HEK293 (cell line): ENCODE measurements around the gene CYS1.

Experiments used
- CTCF ChIA-PET: fragments of 350-600 bp; formaldehyde crosslinking; extraction: SDS; loops from one replicate; lab custom pipeline; 2021; ENCODE audit warnings: antibody characterized with exemption; lab: Yijun Ruan, JAX
- POLR2A ChIA-PET: fragments of 300-600 bp; formaldehyde crosslinking; extraction: SDS; loops from one replicate; lab custom pipeline; 2020; ENCODE audit warnings: antibody characterized with exemption, inconsistent platforms; lab: Yijun Ruan, JAX
- H3K27ac ChIP-seq: fragments of 200-500 bp; sonication (Bioruptor generic); 2 replicates; pipeline ENCODE4 v1.5.1; 2014; ENCODE audit warnings: low read depth, low read length, control low read depth, inconsistent platforms; ENCODE audit errors: extremely low read depth
- H3K36me3 ChIP-seq, 2 experiments: fragments of 200-500 bp in 1 of 2; sonication (Bioruptor generic) in 1 of 2; 1 replicate in 1 of 2; 2 replicates in 1 of 2; pipeline ENCODE4 v1.5.1; 2014 to 2017; ENCODE audit warnings: inconsistent platforms in 2 of 2, low read length in 2 of 2; ENCODE audit not compliant: control insufficient read depth in 2 of 2, insufficient read depth in 1 of 2
- H3K4me1 ChIP-seq: fragments of 200-500 bp; sonication (Bioruptor generic); 2 replicates; pipeline ENCODE4 v1.5.1; 2014; ENCODE audit warnings: mild to moderate bottlenecking, low read length, inconsistent platforms; ENCODE audit not compliant: control insufficient read depth, insufficient read depth
- H3K4me3 ChIP-seq: 2 replicates; pipeline ENCODE4 v1.5.1; 2011; ENCODE audit warnings: low read depth, mild to moderate bottlenecking, control low read depth, low read length, moderate library complexity
- H3K9me3 ChIP-seq: fragments of 200-500 bp; sonication (Bioruptor generic); 2 replicates; pipeline ENCODE4 v1.5.1; 2014; ENCODE audit warnings: low read depth, low read length, inconsistent platforms; ENCODE audit not compliant: control insufficient read depth, insufficient read depth
- BCL6B ChIP-seq: fragments of 450-650 bp; formaldehyde crosslinking; IDR thresholded peaks from 2 replicates; pipeline ENCODE4 v1.5.1; 2017; ENCODE audit warnings: missing biosample characterization, missing genetic modification characterization
- HOXD13 ChIP-seq: sonication (generic); formaldehyde crosslinking; IDR thresholded peaks from 2 replicates; pipeline ENCODE4 v1.8.0; 2022; ENCODE audit warnings: missing genetic modification reagents, borderline replicate concordance
- KLF9 ChIP-seq: fragments of 450-650 bp; formaldehyde crosslinking; IDR thresholded peaks from 2 replicates; pipeline ENCODE4 v1.5.1; 2016; ENCODE audit warnings: missing biosample characterization, missing genetic modification characterization, low read depth
- PATZ1 ChIP-seq: fragments of 450-650 bp; formaldehyde crosslinking; IDR thresholded peaks from 2 replicates; pipeline ENCODE4 v1.5.1; 2016; ENCODE audit warnings: missing biosample characterization, missing genetic modification characterization
- TCF7L2 ChIP-seq: IDR thresholded peaks from 2 replicates; pipeline ENCODE4 v1.6.1; 2011; ENCODE audit warnings: low read depth, mild to moderate bottlenecking, inconsistent platforms, low read length, moderate library complexity, borderline replicate concordance
- WT1 ChIP-seq: fragments of 450-650 bp; formaldehyde crosslinking; IDR thresholded peaks from 2 replicates; pipeline ENCODE4 v1.5.1; 2016; ENCODE audit warnings: missing biosample characterization, missing genetic modification characterization
- ZBTB11 ChIP-seq: fragments of 450-650 bp; formaldehyde crosslinking; conservative IDR thresholded peaks from 2 replicates; pipeline ENCODE4 v1.5.1; 2016; ENCODE audit warnings: low read depth, missing biosample characterization, missing genetic modification characterization
- ZBTB21 ChIP-seq: fragments of 450-650 bp; formaldehyde crosslinking; IDR thresholded peaks from 2 replicates; pipeline ENCODE4 v1.5.1; 2017; ENCODE audit warnings: missing biosample characterization, missing genetic modification characterization
- ZNF16 ChIP-seq: fragments of 450-650 bp; formaldehyde crosslinking; IDR thresholded peaks from 2 replicates; pipeline ENCODE4 v1.5.1; 2016; ENCODE audit warnings: low read depth, missing biosample characterization, missing genetic modification characterization
- ZNF221 ChIP-seq: fragments of 450-650 bp; formaldehyde crosslinking; IDR thresholded peaks from 2 replicates; pipeline ENCODE4 v1.5.1; 2017; ENCODE audit warnings: missing biosample characterization, missing genetic modification characterization, borderline replicate concordance
- ZNF23 ChIP-seq: fragments of 450-650 bp; formaldehyde crosslinking; IDR thresholded peaks from 2 replicates; pipeline ENCODE4 v1.5.1; 2016; ENCODE audit warnings: missing biosample characterization, missing genetic modification characterization, borderline replicate concordance
- ZNF544 ChIP-seq: fragments of 450-650 bp; formaldehyde crosslinking; IDR thresholded peaks from 2 replicates; pipeline ENCODE4 v1.5.0; 2017; ENCODE audit warnings: missing biosample characterization, missing genetic modification characterization
- ZNF548 ChIP-seq: fragments of 450-650 bp; formaldehyde crosslinking; IDR thresholded peaks from 2 replicates; pipeline ENCODE4 v1.5.1; 2016; ENCODE audit warnings: missing biosample characterization, missing genetic modification characterization
- ZNF664 ChIP-seq: fragments of 450-650 bp; formaldehyde crosslinking; IDR thresholded peaks from 2 replicates; pipeline ENCODE4 v1.5.1; 2016; ENCODE audit warnings: missing biosample characterization, missing genetic modification characterization
- ZNF670 ChIP-seq: fragments of 450-650 bp; formaldehyde crosslinking; IDR thresholded peaks from 2 replicates; pipeline ENCODE4 v1.5.1; 2016; ENCODE audit warnings: missing biosample characterization, missing genetic modification characterization, low read depth
- TF ChIP-seq, protein P1 (sequence below): fragments of 450-650 bp; formaldehyde crosslinking; IDR thresholded peaks from 2 replicates; pipeline ENCODE4 v1.5.1; 2016; ENCODE audit warnings: missing biosample characterization, missing genetic modification characterization

Gene CYS1

GRCh38 chr2:10028407-10028987 lies 51.7 kb downstream of the CYS1 start (continued):
- no peak for TF ChIP-seq PATZ1
- TF ChIP-seq ZNF548 (tag by site-specific recombination), result no peak
- TF ChIP-seq BCL6B (tag by site-specific recombination), result no peak
- no peak for TF ChIP-seq ZNF23 (tag by site-specific recombination)
- TF ChIP-seq HOXD13 (CRISPR knock-in tag), result no peak
- TF ChIP-seq ZBTB11 (tag by site-specific recombination), result no peak
- TF ChIP-seq, all 188 proteins: peak for 0

DNA sequence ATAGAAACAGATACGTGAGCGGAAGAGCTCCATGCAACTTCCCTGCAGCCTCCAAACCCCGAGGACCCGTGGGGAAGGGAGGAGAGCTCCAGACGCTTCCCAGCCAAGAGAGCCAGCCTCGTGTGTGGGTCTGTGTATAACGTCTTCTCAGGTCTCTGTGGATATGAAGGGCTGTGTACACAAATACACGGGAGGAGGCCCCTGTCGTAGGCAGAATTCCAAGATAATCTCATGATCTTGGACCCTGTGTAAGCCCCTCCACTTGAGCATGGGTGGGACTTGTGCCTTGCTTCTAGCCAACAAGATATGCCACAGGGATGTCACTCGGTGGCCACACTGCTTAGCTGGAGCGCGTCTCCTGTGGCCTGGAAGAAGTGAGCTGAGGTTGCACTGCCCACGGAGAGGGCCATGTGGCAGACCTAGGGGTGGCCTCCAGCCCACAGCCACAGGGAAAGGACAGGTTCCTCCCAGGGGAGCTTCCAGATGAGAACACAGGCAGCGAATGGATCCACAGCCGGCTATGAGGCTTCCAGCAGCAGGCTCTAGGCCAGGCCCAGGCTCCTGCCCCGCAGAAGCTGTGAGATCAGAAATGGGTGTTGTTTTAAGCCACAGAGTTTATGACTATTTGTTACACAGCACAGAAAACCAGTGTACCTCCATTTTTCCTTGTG lies 52.4 kb downstream of the CYS1 start:
- no peaks in the 10 kb centered on the region for H3K36me3 ChIP-seq
- ChIA-PET CTCF (interaction anchor here (1.5 to 2.3 kb wide), 2 partner anchors 43 to 45 kb away, joined by 5 to 10 read pairs; no protein-coding TSS in a partner anchor), POLR2A (interaction anchor here (1.2 kb wide), 1 partner anchor 185 kb away, joined by 4 read pairs; the partner anchor contains the start of gene TAF1B)
- H3K27ac ChIP-seq, result no peak overlapping the region
- no peaks in the 10 kb centered on the region for H3K9me3 ChIP-seq
- H3K4me1 ChIP-seq, result no peaks in the 10 kb centered on the region
- TF ChIP-seq ZNF548 (tag by site-specific recombination), result no peak
- no peak for TF ChIP-seq KLF9
- TF ChIP-seq ZNF670 (tag by site-specific recombination), result no peak
- TF ChIP-seq, protein P1, sequence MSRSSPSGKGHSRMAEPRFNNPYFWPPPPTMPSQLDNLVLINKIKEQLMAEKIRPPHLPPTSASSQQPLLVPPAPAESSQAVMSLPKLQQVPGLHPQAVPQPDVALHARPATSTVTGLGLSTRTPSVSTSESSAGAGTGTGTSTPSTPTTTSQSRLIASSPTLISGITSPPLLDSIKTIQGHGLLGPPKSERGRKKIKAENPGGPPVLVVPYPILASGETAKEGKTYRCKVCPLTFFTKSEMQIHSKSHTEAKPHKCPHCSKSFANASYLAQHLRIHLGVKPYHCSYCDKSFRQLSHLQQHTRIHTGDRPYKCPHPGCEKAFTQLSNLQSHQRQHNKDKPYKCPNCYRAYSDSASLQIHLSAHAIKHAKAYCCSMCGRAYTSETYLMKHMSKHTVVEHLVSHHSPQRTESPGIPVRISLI, result no peak
- TF ChIP-seq ZBTB21 (tag by site-specific recombination), result no peak
- TF ChIP-seq TCF7L2, result no peak
- no peak for TF ChIP-seq WT1
- TF ChIP-seq ZNF664 (tag by site-specific recombination), result no peak
- TF ChIP-seq ZNF16 (tag by site-specific recombination), result no peak
- TF ChIP-seq ZNF544 (tag by site-specific recombination), result no peak
- no peak for TF ChIP-seq ZNF221
- no peak overlapping the region for H3K4me3 ChIP-seq
